ENCODE data around the gene OCA2. TPM values are rescaled to one million over a fixed set of nuclear protein-coding genes. Genes with fewer than 3 reads are reported as not detected.
"Not testable (repeated sequence)": the region's sequence is repeated elsewhere in the genome, so short reads cannot be mapped to it uniquely, and the experiment has no call there.

Gene OCA2
- total and polyA plus RNA-seq, 4 experiments from 2014 or later = not detected

DNA sequence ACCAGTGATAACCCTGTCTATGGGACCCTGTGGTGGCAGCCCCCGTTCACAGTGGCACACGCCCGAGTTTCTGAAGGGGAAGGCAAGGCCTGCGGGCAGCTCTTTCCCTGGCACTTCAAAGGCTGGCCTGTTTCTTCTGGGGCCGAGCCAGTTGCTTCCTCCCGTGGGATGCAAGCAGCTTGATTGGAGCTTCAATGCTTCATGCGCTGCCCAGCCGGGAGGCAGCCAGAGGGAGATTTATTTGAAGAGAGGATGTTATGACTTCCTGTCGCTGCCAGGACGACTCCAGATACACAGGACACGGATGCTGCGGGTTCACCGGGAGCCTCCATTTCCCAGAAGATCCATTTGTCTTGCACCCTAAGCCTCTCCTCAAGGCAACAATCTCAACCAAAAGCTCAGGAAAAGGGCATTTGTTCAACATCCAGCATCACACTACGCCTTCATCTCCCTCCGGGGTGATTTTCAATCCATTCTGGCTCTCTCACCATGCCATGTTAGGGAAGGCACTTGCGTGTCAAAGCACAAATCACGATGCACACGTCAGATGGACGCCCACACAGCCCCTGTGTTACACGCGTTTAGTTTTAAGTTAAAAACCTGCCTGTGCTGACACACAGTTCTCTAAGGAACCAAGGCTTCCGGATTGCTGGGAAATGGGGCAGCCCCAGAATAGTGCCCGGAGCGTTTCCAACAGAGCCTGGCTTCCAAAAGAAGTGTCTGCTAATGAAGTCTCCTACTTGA, 330.2 kb downstream of the OCA2 start:
- POLR2A ChIA-PET (ENCODE audit: partially characterized antibody) = no interaction called here

DNA sequence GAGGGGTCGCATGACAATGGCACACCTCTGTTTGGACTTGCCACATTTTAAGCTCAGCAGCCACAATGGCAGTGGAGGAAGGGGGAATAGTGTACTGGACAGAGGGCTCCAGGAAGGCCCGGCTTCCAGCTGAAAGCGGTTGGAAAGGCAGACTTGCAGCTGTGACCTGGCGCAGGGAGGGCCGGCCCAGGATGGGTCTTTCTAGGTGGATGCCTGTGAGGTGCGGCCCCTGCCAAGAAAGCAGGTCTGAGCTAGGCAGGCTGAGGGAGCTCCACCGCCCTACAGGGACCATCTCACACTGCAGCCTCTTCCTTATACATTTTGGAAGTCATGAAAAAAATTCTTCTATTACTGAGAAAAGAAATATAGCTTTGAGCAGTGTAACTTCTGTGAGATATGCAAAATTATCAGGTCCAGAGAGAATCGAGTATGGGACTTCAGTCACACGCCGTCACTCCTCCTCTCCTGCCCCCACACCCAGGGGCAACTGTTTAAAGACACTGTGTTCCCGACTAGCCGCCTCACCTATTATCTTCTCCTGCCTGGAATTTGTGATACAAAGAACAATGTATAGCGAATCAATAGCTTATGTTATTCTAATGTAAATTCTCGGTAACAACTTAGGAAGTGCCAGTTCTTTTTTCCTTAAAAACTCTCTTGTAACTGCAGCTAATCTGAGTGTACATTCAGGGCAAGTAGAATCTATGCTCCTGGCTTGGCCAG, 331.0 kb downstream of the OCA2 start:
- Mint-ChIP-seq H3K27me3 (no peaks in the 10 kb centered on the region), H3K4me3 (no peak overlapping the region), H3K9me3 (peaks cover 2 to 17% (median 11%) of the 10 kb centered on the region in 8 donors), H3K36me3 (no peaks in the 10 kb centered on the region), H3K4me1 (no peaks in the 10 kb centered on the region), H3K27ac (no peak overlapping the region)
- no peaks in the 10 kb centered on the region for H3K27me3 ChIP-seq (ENCODE audit: insufficient read depth, low read length)
- POLR2A ChIA-PET (ENCODE audit: partially characterized antibody) = no interaction called here
- no peak overlapping the region for H3K4me3 ChIP-seq (ENCODE audit: low read length in 2 of 2)
- intact Hi-C loops (cut with micrococcal nuclease) = no loop called here
- no peaks in the 10 kb centered on the region for H3K36me3 ChIP-seq (ENCODE audit: insufficient read depth, low read length)
- DNase-seq = no peak
- no peaks in the 10 kb centered on the region for H3K9me3 ChIP-seq (ENCODE audit: control insufficient read depth in 1 of 2, low read length in 2 of 2)
- H3K27ac ChIP-seq (ENCODE audit: low read depth, low read length) = no peak overlapping the region
- CTCF ChIA-PET (ENCODE audit: partially characterized antibody) = no interaction called here
- H3K4me1 ChIP-seq (ENCODE audit: insufficient read depth, low read length) = no peaks in the 10 kb centered on the region

More for the DNA sequence above, 330.2 kb downstream of the OCA2 start:
- H3K4me1 ChIP-seq (ENCODE audit: insufficient read depth, low read length) = no peaks in the 10 kb centered on the region
- no peaks in the 10 kb centered on the region for H3K9me3 ChIP-seq (ENCODE audit: control insufficient read depth in 1 of 2, low read length in 2 of 2)
- no peak overlapping the region for H3K27ac ChIP-seq (ENCODE audit: low read depth, low read length)
- DNase-seq = no peak
- H3K36me3 ChIP-seq (ENCODE audit: insufficient read depth, low read length) = no peaks in the 10 kb centered on the region
- Mint-ChIP-seq H3K27me3 (no peaks in the 10 kb centered on the region), H3K36me3 (no peaks in the 10 kb centered on the region), H3K9me3 (peaks cover 3 to 17% (median 11%) of the 10 kb centered on the region in 8 donors), H3K27ac (no peak overlapping the region), H3K4me1 (no peaks in the 10 kb centered on the region), H3K4me3 (no peak overlapping the region)
- CTCF ChIA-PET (ENCODE audit: partially characterized antibody) = no interaction called here
- no peaks in the 10 kb centered on the region for H3K27me3 ChIP-seq (ENCODE audit: insufficient read depth, low read length)
- H3K4me3 ChIP-seq (ENCODE audit: low read length in 2 of 2) = no peak overlapping the region
- intact Hi-C loops (cut with micrococcal nuclease) = no loop called here

DNA sequence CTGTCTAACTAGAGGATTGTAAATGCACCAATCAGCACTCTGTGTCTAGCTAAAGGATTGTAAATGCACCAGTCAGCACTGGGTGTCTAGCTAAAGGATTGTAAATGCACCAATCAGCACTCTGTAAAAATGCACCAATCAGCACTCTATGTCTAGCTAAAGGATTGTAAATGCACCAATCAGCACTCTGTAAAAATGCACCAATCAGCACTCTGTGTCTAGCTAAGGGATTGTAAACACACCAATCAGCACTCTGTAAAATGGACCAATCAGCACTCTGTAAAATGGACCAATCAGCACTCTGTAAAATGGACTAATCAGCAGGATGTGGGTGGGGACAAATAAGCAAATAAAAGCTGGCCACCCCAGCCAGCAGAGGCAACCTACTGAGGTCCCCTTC, 331.7 kb downstream of the OCA2 start:
- DNase-seq; POLR2A ChIA-PET (ENCODE audit: partially characterized antibody); H3K27me3 ChIP-seq (ENCODE audit: insufficient read depth, low read length); H3K36me3 Mint-ChIP-seq; intact Hi-C loops (cut with micrococcal nuclease); CTCF ChIA-PET (ENCODE audit: partially characterized antibody); H3K4me3 ChIP-seq (ENCODE audit: low read length in 2 of 2); H3K27me3 Mint-ChIP-seq; H3K27ac ChIP-seq (ENCODE audit: low read depth, low read length); H3K4me1 ChIP-seq (ENCODE audit: insufficient read depth, low read length); H3K4me1 Mint-ChIP-seq; H3K9me3 ChIP-seq (ENCODE audit: control insufficient read depth in 1 of 2, low read length in 2 of 2); H3K27ac Mint-ChIP-seq; H3K36me3 ChIP-seq (ENCODE audit: insufficient read depth, low read length); H3K4me3 Mint-ChIP-seq: not testable (repeated sequence)
- H3K9me3 Mint-ChIP-seq = peaks cover 2 to 17% (median 11%) of the 10 kb centered on the region in 8 donors

DNA sequence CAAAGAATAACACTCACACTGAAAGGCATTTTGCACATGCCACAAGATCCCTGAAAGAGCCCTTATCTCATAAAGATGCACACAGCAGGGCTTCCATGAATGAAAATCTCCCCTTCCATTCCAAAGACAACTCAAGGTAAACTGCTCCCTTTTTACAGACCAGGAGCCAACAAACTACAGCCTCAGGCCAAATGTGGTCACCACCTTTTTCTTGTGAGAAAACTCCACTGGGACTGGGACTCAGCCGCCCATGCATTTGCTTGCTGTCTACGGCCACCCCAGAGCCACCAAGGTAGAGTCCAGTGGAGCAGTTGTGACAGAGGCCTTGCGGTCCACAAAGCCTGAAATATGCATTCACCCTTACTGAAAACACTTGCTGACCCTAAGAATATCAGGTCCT, 334.8 kb downstream of the OCA2 start:
- H3K4me3 Mint-ChIP-seq = no peak overlapping the region
- Histone ChIP-seq H3K4me3 (ENCODE audit: low read length in 2 of 2) (no peak overlapping the region), H3K4me1 (ENCODE audit: insufficient read depth, low read length) (no peaks in the 10 kb centered on the region), H3K27me3 (ENCODE audit: insufficient read depth, low read length) (no peaks in the 10 kb centered on the region), H3K36me3 (ENCODE audit: insufficient read depth, low read length) (no peaks in the 10 kb centered on the region), H3K27ac (ENCODE audit: low read depth, low read length) (no peak overlapping the region), H3K9me3 (ENCODE audit: control insufficient read depth in 1 of 2, low read length in 2 of 2) (no peaks in the 10 kb centered on the region)
- no peaks in the 10 kb centered on the region for H3K4me1 Mint-ChIP-seq
- intact Hi-C loops (cut with micrococcal nuclease) = no loop called here
- H3K27ac Mint-ChIP-seq = no peak overlapping the region
- no peaks in the 10 kb centered on the region for H3K27me3 Mint-ChIP-seq
- ChIA-PET POLR2A (ENCODE audit: partially characterized antibody) (no interaction called here), CTCF (ENCODE audit: partially characterized antibody) (no interaction called here)
- H3K36me3 Mint-ChIP-seq = no peaks in the 10 kb centered on the region
- DNase-seq = no peak
- H3K9me3 Mint-ChIP-seq = peaks cover 0 to 13% (median 6%) of the 10 kb centered on the region in 8 donors

DNA sequence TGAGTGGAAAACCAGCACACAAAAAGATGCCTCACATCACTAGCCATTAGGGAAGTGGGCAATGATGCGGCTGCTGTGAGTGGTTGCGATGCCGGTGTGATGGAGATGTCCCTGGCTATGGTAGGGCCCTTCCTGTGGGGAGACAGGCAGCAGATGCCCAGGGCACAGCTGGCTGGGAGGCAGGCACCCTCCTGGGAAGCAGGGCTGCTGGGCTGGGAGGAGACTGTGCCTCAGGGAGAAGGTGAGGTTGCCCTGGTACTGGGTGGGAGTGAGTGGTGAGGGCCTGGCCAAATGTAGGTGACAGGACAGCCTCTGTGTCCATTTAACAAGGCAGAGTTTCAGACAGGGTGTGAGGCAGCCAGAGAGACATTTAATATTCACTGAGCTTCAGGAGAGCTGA, 335.6 kb downstream of the OCA2 start:
- Histone ChIP-seq H3K27me3 (ENCODE audit: insufficient read depth, low read length) (no peaks in the 10 kb centered on the region), H3K36me3 (ENCODE audit: insufficient read depth, low read length) (no peaks in the 10 kb centered on the region), H3K9me3 (ENCODE audit: control insufficient read depth in 1 of 2, low read length in 2 of 2) (no peaks in the 10 kb centered on the region), H3K4me1 (ENCODE audit: insufficient read depth, low read length) (no peaks in the 10 kb centered on the region), H3K27ac (ENCODE audit: low read depth, low read length) (no peak overlapping the region), H3K4me3 (ENCODE audit: low read length in 2 of 2) (no peak overlapping the region)
- CTCF ChIA-PET (ENCODE audit: partially characterized antibody) = no interaction called here
- no peaks in the 10 kb centered on the region for H3K4me1 Mint-ChIP-seq
- intact Hi-C loops (cut with micrococcal nuclease) = no loop called here
- H3K27ac Mint-ChIP-seq = no peak overlapping the region
- H3K36me3 Mint-ChIP-seq = no peaks in the 10 kb centered on the region
- H3K4me3 Mint-ChIP-seq = no peak overlapping the region
- no peak for DNase-seq
- POLR2A ChIA-PET (ENCODE audit: partially characterized antibody) = no interaction called here
- H3K9me3 Mint-ChIP-seq = peaks cover 0 to 11% (median 6%) of the 10 kb centered on the region in 8 donors
- no peaks in the 10 kb centered on the region for H3K27me3 Mint-ChIP-seq

DNA sequence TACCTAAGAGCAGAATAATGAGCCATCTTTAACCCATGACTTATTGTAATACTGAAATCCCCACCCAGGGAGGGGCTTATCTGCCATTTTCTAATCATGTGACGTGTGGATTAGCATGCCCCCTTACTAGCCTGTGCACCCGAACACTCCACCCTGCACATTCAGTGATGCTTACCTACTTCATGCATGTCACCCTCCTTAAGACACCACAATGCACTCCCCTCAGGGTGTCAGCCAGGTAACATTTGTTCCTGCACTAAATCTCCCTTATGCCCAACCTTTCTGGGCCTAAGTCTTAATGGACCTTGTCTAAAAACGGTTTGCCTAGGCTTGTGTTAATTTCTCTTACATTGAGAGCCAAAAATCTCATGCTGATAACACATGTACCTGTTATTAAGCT, 336.6 kb downstream of the OCA2 start:
- H3K27me3 ChIP-seq (ENCODE audit: insufficient read depth, low read length) = no peaks in the 10 kb centered on the region
- Mint-ChIP-seq H3K4me1 (no peaks in the 10 kb centered on the region), H3K27me3 (no peaks in the 10 kb centered on the region), H3K36me3 (no peaks in the 10 kb centered on the region), H3K9me3 (peaks cover 0 to 7% (median 4%) of the 10 kb centered on the region in 8 donors), H3K4me3 (no peak overlapping the region), H3K27ac (no peak overlapping the region)
- DNase-seq = no peak
- no peaks in the 10 kb centered on the region for H3K4me1 ChIP-seq (ENCODE audit: insufficient read depth, low read length)
- H3K4me3 ChIP-seq (ENCODE audit: low read length in 2 of 2) = no peak overlapping the region
- H3K9me3 ChIP-seq (ENCODE audit: control insufficient read depth in 1 of 2, low read length in 2 of 2) = no peaks in the 10 kb centered on the region
- POLR2A ChIA-PET (ENCODE audit: partially characterized antibody) = no interaction called here
- H3K36me3 ChIP-seq (ENCODE audit: insufficient read depth, low read length) = no peaks in the 10 kb centered on the region
- CTCF ChIA-PET (ENCODE audit: partially characterized antibody) = no interaction called here
- intact Hi-C loops (cut with micrococcal nuclease) = no loop called here
- no peak overlapping the region for H3K27ac ChIP-seq (ENCODE audit: low read depth, low read length)

DNA sequence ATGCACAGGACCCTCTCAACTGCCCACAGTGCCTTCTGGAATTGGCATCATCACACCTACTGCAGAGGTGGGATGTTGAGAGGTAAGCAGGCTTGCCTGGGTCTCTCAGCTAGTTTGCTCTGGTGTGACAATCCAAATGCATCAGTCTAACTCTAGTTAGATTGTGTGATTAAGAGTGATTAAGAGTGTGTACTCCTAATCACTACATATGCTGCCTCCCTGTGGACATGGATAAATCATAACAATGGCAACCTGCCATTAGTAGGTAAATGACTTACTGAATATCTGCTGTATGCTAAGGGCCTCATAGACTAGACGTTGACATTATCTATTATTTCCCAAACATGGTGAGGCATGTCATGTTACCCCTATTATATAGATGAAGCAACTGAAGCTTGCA, 342.1 kb downstream of the OCA2 start:
- H3K36me3 ChIP-seq (ENCODE audit: insufficient read depth, low read length) = no peaks in the 10 kb centered on the region
- ChIA-PET POLR2A (ENCODE audit: partially characterized antibody) (no interaction called here), CTCF (ENCODE audit: partially characterized antibody) (no interaction called here)
- Mint-ChIP-seq H3K4me1 (no peaks in the 10 kb centered on the region), H3K4me3 (no peak overlapping the region), H3K27me3 (no peaks in the 10 kb centered on the region), H3K36me3 (no peaks in the 10 kb centered on the region), H3K9me3 (peaks cover 0 to 7% (median 0%) of the 10 kb centered on the region in 8 donors), H3K27ac (no peak overlapping the region)
- no peak overlapping the region for H3K27ac ChIP-seq (ENCODE audit: low read depth, low read length)
- no peak overlapping the region for H3K4me3 ChIP-seq (ENCODE audit: low read length in 2 of 2)
- no peaks in the 10 kb centered on the region for H3K27me3 ChIP-seq (ENCODE audit: insufficient read depth, low read length)
- no peaks in the 10 kb centered on the region for H3K9me3 ChIP-seq (ENCODE audit: control insufficient read depth in 1 of 2, low read length in 2 of 2)
- intact Hi-C loops (cut with micrococcal nuclease) = no loop called here
- no peak for DNase-seq
- H3K4me1 ChIP-seq (ENCODE audit: insufficient read depth, low read length) = no peaks in the 10 kb centered on the region
